Measurements from ENCODE around the gene SLC6A18.

Gene SLC6A18

GRCh38 chr5:1294835-1295649, 69.9 kb downstream of the SLC6A18 start, which contains the start of gene TERT:
TSS of gene TERT (minus strand) at chr5:1295068. CDS start at chr5:1294989, 79 bp downstream.
- DNase-seq: no peak

- DNase-seq: no peak
Observed at GRCh38 chr5:1295650-1296037, 70.5 kb downstream of the SLC6A18 start.

All from DMS 273 treated with DMSO at 0.1 percent for 48 hours (cell line).